ENCODE measurements around the gene POU2AF2.

The POU2AF2 gene

GRCh38 chr11:111306321-111306720 is 60.8 kb downstream of the POU2AF2 start:
- TF ChIP-seq CTCF (conservative IDR thresholded peaks at IDR 0.05), result no peak
- H3K27ac ChIP-seq, result peak overlapping the region; percentile 95

- H3K27ac ChIP-seq, result peak overlapping the region; percentile 95
- peak; percentile 13; the same call in 1 of the 2 replicates for TF ChIP-seq CTCF (conservative IDR thresholded peaks at IDR 0.05)
Measured at GRCh38 chr11:111307472-111308108, 62.1 kb downstream of the POU2AF2 start.

- TF ChIP-seq CTCF (conservative IDR thresholded peaks at IDR 0.05), result no peak
Measured at GRCh38 chr11:111308140-111308539, 62.6 kb downstream of the POU2AF2 start.

GRCh38 chr11:111309215-111309915 is 63.8 kb downstream of the POU2AF2 start:
- no peak for TF ChIP-seq CTCF (conservative IDR thresholded peaks at IDR 0.05)
- H3K27ac ChIP-seq, result peak overlapping the region; percentile 95

More at GRCh38 chr11:111308140-111308539, 62.6 kb downstream of the POU2AF2 start:
- peak overlapping the region; percentile 95 for H3K27ac ChIP-seq

- no peak for TF ChIP-seq CTCF (conservative IDR thresholded peaks at IDR 0.05)
- H3K27ac ChIP-seq, result peak overlapping the region; percentile 95
Measured at GRCh38 chr11:111310088-111310487, 64.6 kb downstream of the POU2AF2 start.

- no peak for TF ChIP-seq CTCF (conservative IDR thresholded peaks at IDR 0.05)
- H3K27ac ChIP-seq, result peak overlapping the region; percentile 95
Measured at GRCh38 chr11:111310723-111311122, 65.2 kb downstream of the POU2AF2 start.

- no peak for TF ChIP-seq CTCF (conservative IDR thresholded peaks at IDR 0.05)
- H3K27ac ChIP-seq, result peak overlapping the region; percentile 95; the same call in 1 of the 2 replicates
Measured at GRCh38 chr11:111312076-111312475, 66.6 kb downstream of the POU2AF2 start.
